Keratinocyte (primary cell): ENCODE measurements around the gene SYT2. TPM values are rescaled to one million over a fixed set of nuclear protein-coding genes. Genes with fewer than 3 reads are reported as not detected.

Source experiments
- DNase-seq: peaks from one replicate; pipeline ENCODE4 v3.0.0-alpha.2; 2011; ENCODE audit warnings: low read depth, missing footprints, low spot score
- FAIRE-seq: peaks from 2 replicates; lab custom pipeline; 2011; peaks lifted over from hg19 to GRCh38; lab: Jason Lieb, UNC
- H2AFZ ChIP-seq: 2 replicates; pipeline ENCODE4 v1.6.0; 2012; ENCODE audit warnings: low read length, control low read depth, inconsistent platforms; ENCODE audit not compliant: control insufficient read depth
- H3K27ac ChIP-seq: 2 replicates; pipeline ENCODE4 v1.5.1; 2011; ENCODE audit warnings: low read length; ENCODE audit not compliant: control insufficient read depth, insufficient read depth
- H3K27me3 ChIP-seq: 3 replicates; pipeline ENCODE4 v1.6.0; 2011; ENCODE audit warnings: low read length; ENCODE audit not compliant: control insufficient read depth, insufficient read depth; ENCODE audit errors: extremely low read depth
- H3K36me3 ChIP-seq, 2 experiments: 2 replicates in 1 of 2; 3 replicates in 1 of 2; pipeline ENCODE4 v1.5.1; 2011; ENCODE audit warnings: low read length in 2 of 2, mild to moderate bottlenecking in 1 of 2; ENCODE audit not compliant: control insufficient read depth in 2 of 2, insufficient read depth in 2 of 2; ENCODE audit errors: extremely low read depth in 1 of 2
- H3K4me1 ChIP-seq: 3 replicates; pipeline ENCODE4 v1.5.1; 2011; ENCODE audit warnings: low read length; ENCODE audit not compliant: control insufficient read depth, insufficient read depth; ENCODE audit errors: extremely low read depth
- H3K4me2 ChIP-seq: 3 replicates; pipeline ENCODE4 v1.6.0; 2011; ENCODE audit warnings: low read depth, low read length; ENCODE audit not compliant: control insufficient read depth, insufficient read depth; ENCODE audit errors: extremely low read depth
- H3K4me3 ChIP-seq, 3 experiments: fragments of 200-600 bp in 1 of 3; sonication (generic) in 1 of 3; 2 replicates in 2 of 3; 3 replicates in 1 of 3; pipeline ENCODE4 v1.5.1; 2011 to 2016; ENCODE audit warnings: low read length in 3 of 3, mild to moderate bottlenecking in 3 of 3, control low read depth in 2 of 3, inconsistent platforms in 1 of 3, low read depth in 1 of 3, mixed read lengths in 1 of 3, mixed run types in 1 of 3, moderate library complexity in 1 of 3; ENCODE audit not compliant: control insufficient read depth in 2 of 3, insufficient read depth in 2 of 3; ENCODE audit errors: extremely low read depth in 1 of 3
- H3K79me2 ChIP-seq: 2 replicates; pipeline ENCODE4 v1.6.0; 2012; ENCODE audit warnings: low read length; ENCODE audit not compliant: control insufficient read depth, insufficient read depth
- H3K9ac ChIP-seq: 3 replicates; pipeline ENCODE4 v1.6.0; 2011; ENCODE audit warnings: low read length; ENCODE audit not compliant: control insufficient read depth, insufficient read depth; ENCODE audit errors: extremely low read depth
- H3K9me1 ChIP-seq: 3 replicates; pipeline ENCODE4 v1.6.0; 2011; ENCODE audit warnings: low read length; ENCODE audit not compliant: control insufficient read depth, insufficient read depth; ENCODE audit errors: extremely low read depth
- H3K9me3 ChIP-seq: 2 replicates; pipeline ENCODE4 v1.5.1; 2012; ENCODE audit warnings: low read depth, low read length; ENCODE audit not compliant: control insufficient read depth
- H4K20me1 ChIP-seq: 3 replicates; pipeline ENCODE4 v1.6.0; 2011; ENCODE audit warnings: low read length; ENCODE audit not compliant: control insufficient read depth, insufficient read depth; ENCODE audit errors: extremely low read depth
- CTCF ChIP-seq, 3 experiments: IDR thresholded peaks in 1 of 3; conservative IDR thresholded peaks in 1 of 3; optimal IDR thresholded peaks in 1 of 3; 2 replicates in 2 of 3; 3 replicates in 1 of 3; pipeline versions ENCODE3 to v1.5.1; 2011; ENCODE audit warnings: low read length in 3 of 3, mild to moderate bottlenecking in 3 of 3, moderate library complexity in 2 of 3, control low read depth in 1 of 3, inconsistent platforms in 1 of 3; ENCODE audit not compliant: insufficient read depth in 2 of 3; ENCODE audit errors: extremely low read depth in 1 of 3
- EZH2 ChIP-seq: IDR thresholded peaks from one replicate; pipeline ENCODE4 v1.6.1; 2012; ENCODE audit warnings: inconsistent platforms, mild to moderate bottlenecking, low read length, moderate library complexity
- dilution Hi-C: fragments of 300-500 bp; cut with MboI; formaldehyde crosslinking; loops from one replicate; pipeline ENCODE4 v1.7.0; 2020; ENCODE audit warnings: low sequenced_read_pairs; ENCODE audit not compliant: extremely low pct_ligation_motif_present
- polyA plus RNA-seq, 5 experiments: library from polyadenylated mRNA; depleted of rRNA in 3 of 5; stranded (reverse) in 3 of 5; stranded (forward) in 1 of 5; unstranded in 1 of 5; fragments of >200 nt; gene quantifications; 1 replicate in 1 of 5; 2 replicates in 3 of 5; 3 replicates in 1 of 5; pipeline versions ENCODE4 v1.2.1 to v1.2.3, GENCODE V29; 2011 to 2012; ENCODE audit warnings: missing spikeins in 2 of 5, low read depth in 1 of 5, low replicate concordance in 1 of 5

The SYT2 gene
- polyA plus RNA-seq, 1 donor (not counting 4 experiments of a cell fraction or from before 2014, with no cell fraction given): not detected

GRCh38 chr1:202571719-202572339, 138.4 kb downstream of the SYT2 start:
- Histone ChIP-seq H3K4me1 (peaks cover 42% of the 10 kb centered on the region), H3K9me1 (no peaks in the 10 kb centered on the region), H4K20me1 (no peaks in the 10 kb centered on the region), H3K4me3 (no peak overlapping the region), H3K9me3 (no peaks in the 10 kb centered on the region), H3K27me3 (no peaks in the 10 kb centered on the region), H3K9ac (no peak overlapping the region), H3K4me2 (no peak overlapping the region), H3K27ac (no peak overlapping the region), H3K79me2 (no peaks in the 10 kb centered on the region), H2AFZ (no peak overlapping the region), H3K36me3 (peaks cover 0 to 3% of the 10 kb centered on the region in 2 experiments)
- DNase-seq (no peak), FAIRE-seq (no peak)
- dilution Hi-C loops: no loop called here
- TF ChIP-seq CTCF (optimal IDR thresholded peaks at IDR 0.05 in 1 of 3, IDR thresholded peaks at IDR 0.05 in 1 of 3, conservative IDR thresholded peaks at IDR 0.05 in 1 of 3; ENCODE audit: extremely low read depth in 1 of 3, insufficient read depth in 2 of 3, low read length in 3 of 3) (peak; percentile 76 to 81 (median 76)), EZH2 (no peak)

GRCh38 chr1:202569393-202570322, 140.6 kb downstream of the SYT2 start:
- peaks cover 29% of the 10 kb centered on the region for H3K4me1 ChIP-seq
- FAIRE-seq: peak; percentile 48

More at GRCh38 chr1:202569393-202570322, 140.6 kb downstream of the SYT2 start:
- Histone ChIP-seq H3K4me2 (peak overlapping the region; percentile 46), H3K9ac (no peak overlapping the region), H3K79me2 (no peaks in the 10 kb centered on the region), H3K27ac (no peak overlapping the region), H3K9me1 (no peaks in the 10 kb centered on the region), H3K4me3 (no peak overlapping the region), H3K27me3 (no peaks in the 10 kb centered on the region), H3K36me3 (peaks cover 2 to 3% of the 10 kb centered on the region in 2 experiments), H2AFZ (no peak overlapping the region), H3K9me3 (no peaks in the 10 kb centered on the region), H4K20me1 (no peaks in the 10 kb centered on the region)
- no peak for DNase-seq
- TF ChIP-seq CTCF (optimal IDR thresholded peaks at IDR 0.05 in 1 of 3, IDR thresholded peaks at IDR 0.05 in 1 of 3, conservative IDR thresholded peaks at IDR 0.05 in 1 of 3; ENCODE audit: extremely low read depth in 1 of 3, insufficient read depth in 2 of 3, low read length in 3 of 3) (no peak), EZH2 (no peak)
- dilution Hi-C loops: no loop called here
